ENCODE data around the gene PCDHB12. TPM values are rescaled to one million over a fixed set of nuclear protein-coding genes. Genes with fewer than 3 reads are reported as not detected.

PCDHB12 gene
- total RNA-seq, 4 donors from 2014 or later: 1.9 to 4.4 (median 2.5) TPM

DNA sequence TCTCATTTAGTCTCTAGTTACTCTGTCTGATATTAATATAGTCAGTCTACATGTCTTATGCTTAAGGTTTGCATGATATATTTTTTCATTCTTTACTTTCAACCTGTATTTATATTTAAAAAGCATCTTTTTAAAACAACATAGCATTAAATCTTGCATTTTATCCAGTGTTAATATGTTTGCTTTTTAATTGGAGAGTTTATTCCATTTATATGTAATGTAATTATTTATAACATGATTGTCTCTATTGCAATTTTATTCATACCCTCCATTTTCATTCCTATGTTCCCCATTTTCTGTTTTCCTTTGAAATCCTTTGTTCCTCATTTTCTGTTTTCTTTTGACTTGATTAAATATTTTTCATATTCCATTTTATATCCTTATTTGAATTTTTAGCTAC, 49.9 kb downstream of the PCDHB12 start:
- no peak for ATAC-seq (ENCODE audit: low FRiP score)
- TF ChIP-seq, protein P1, sequence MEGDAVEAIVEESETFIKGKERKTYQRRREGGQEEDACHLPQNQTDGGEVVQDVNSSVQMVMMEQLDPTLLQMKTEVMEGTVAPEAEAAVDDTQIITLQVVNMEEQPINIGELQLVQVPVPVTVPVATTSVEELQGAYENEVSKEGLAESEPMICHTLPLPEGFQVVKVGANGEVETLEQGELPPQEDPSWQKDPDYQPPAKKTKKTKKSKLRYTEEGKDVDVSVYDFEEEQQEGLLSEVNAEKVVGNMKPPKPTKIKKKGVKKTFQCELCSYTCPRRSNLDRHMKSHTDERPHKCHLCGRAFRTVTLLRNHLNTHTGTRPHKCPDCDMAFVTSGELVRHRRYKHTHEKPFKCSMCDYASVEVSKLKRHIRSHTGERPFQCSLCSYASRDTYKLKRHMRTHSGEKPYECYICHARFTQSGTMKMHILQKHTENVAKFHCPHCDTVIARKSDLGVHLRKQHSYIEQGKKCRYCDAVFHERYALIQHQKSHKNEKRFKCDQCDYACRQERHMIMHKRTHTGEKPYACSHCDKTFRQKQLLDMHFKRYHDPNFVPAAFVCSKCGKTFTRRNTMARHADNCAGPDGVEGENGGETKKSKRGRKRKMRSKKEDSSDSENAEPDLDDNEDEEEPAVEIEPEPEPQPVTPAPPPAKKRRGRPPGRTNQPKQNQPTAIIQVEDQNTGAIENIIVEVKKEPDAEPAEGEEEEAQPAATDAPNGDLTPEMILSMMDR (IDR thresholded peaks at IDR 0.05): no peak
- no peak for DNase-seq (ENCODE audit: low spot score)

DNA sequence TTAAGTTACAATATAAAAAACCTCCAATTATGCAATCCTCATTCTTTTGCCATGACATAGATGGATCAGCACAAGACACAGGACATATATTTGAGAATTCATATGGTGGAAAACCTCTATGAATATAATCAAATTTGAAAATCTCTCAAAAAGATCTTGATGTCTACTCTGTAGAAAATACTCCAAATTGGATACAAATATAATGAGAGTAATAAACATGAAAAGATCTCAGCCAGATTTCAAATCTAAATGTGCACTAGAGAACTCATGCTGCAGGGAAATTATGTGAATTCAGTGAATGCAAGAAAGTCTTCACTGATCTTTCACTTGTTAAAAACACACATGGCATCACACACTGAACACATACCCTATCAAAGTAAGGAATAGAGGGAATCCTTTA, 50.4 kb downstream of the PCDHB12 start:
- no peak for ATAC-seq (ENCODE audit: low FRiP score)
- TF ChIP-seq, protein P1 (IDR thresholded peaks at IDR 0.05): no peak

DNA sequence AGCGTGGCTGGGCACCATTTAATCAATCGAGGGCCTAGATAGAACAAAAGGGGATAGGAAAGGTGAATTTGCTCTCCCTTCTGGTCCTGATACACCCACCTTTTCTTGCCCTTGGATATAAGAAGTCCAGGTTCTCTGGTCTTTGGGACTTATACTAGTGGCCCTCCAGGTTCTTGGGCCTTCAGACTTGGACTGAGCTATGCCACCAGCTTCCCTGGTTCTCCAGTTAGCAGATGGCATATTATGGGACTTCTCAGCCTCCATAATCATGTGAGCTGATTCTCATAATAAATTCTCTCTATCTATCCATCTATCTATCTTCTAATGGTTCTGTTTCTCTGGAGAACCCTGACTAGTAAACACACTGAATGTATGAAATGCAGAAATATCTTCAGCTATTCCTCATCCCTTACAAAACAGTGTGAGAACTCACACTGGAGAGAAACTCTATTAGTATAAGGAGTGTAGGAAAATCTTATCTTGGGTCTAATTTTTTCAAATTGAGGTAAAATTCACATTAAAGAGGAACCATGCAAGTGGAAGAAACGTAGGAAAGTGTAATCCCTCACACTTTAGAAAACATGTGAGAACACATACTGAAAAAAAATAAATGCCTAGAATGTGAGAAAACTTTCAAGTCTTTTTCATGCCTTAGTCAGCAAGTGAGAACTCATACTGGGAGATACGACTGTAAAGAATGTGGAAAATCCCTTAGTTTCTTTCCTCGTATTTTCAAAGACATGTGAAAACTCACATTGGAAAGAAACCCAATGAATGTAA, 52.1 kb downstream of the PCDHB12 start:
- no peak for DNase-seq (ENCODE audit: low spot score)
- TF ChIP-seq, protein P1 (IDR thresholded peaks at IDR 0.05): no peak
- ATAC-seq (ENCODE audit: low FRiP score): no peak

More for the DNA sequence above, 50.4 kb downstream of the PCDHB12 start:
- DNase-seq (ENCODE audit: low spot score): no peak

DNA sequence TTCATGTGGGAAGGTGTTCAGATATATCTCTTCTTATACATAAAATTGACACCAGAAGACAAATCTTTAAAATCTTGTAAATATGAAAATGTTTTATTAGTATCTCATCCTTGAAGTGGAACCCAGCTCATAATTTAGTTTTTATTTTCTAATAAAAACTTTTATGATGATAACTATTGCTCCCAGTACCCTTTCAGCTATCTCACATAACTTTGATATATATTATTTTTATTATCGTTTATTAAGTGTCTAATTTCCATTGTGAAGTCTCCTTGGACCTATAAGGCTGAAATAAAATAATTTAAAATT, 52.7 kb downstream of the PCDHB12 start:
- ATAC-seq (ENCODE audit: low FRiP score) (no peak), DNase-seq (ENCODE audit: low spot score) (no peak)
- TF ChIP-seq, protein P1 (IDR thresholded peaks at IDR 0.05): no peak

Other genes with a start within 250 kb of the PCDHB12 start
- 10 to 100 TPM in 1 of 4 donors, 1 to 10 TPM in 3; 3.1 to 10.0 (median 3.8) TPM for gene PCDHAC2, start 242.2 kb upstream of the PCDHB12 start, total RNA-seq
- under 1 TPM in 2 of 4 donors, not detected in 2; under 0.01 to 0.09 TPM for gene PCDHB1, start 157.3 kb upstream of the PCDHB12 start, total RNA-seq
- 1 to 10 TPM; 2.2 to 4.9 (median 2.8) TPM for gene PCDHB2, start 114.1 kb upstream of the PCDHB12 start, total RNA-seq
- gene PCDHB3, start 108.2 kb upstream of the PCDHB12 start, total RNA-seq: 1 to 10 TPM; 1.4 to 4.4 (median 1.9) TPM
- gene PCDHB4, start 86.9 kb upstream of the PCDHB12 start, total RNA-seq: 1 to 10 TPM; 1.2 to 6.9 (median 3.2) TPM
- 1 to 10 TPM; 1.1 to 6.5 (median 2.7) TPM for gene PCDHB5, start 73.5 kb upstream of the PCDHB12 start, total RNA-seq
- gene PCDHB6, start 58.7 kb upstream of the PCDHB12 start, total RNA-seq: 1 to 10 TPM in 1 of 4 donors, under 1 TPM in 3; 0.38 to 1.4 (median 0.47) TPM
- 1 to 10 TPM in 3 of 4 donors, under 1 TPM in 1; 0.94 to 3.3 (median 1.5) TPM for gene PCDHB7, start 36.1 kb upstream of the PCDHB12 start, total RNA-seq
- under 1 TPM; 0.44 to 0.63 (median 0.53) TPM for gene PCDHB8, start 30.9 kb upstream of the PCDHB12 start, total RNA-seq
- 1 to 10 TPM; 2.3 to 6.1 (median 3.6) TPM for gene PCDHB16, start 26.3 kb upstream of the PCDHB12 start, total RNA-seq
- 1 to 10 TPM; 1.3 to 4.7 (median 2.8) TPM for gene PCDHB9, start 21.6 kb upstream of the PCDHB12 start, total RNA-seq
- 1 to 10 TPM in 3 of 4 donors, under 1 TPM in 1; 0.96 to 3.6 (median 1.2) TPM for gene PCDHB10, start 16.4 kb upstream of the PCDHB12 start, total RNA-seq
- 1 to 10 TPM; 1.3 to 2.4 (median 1.7) TPM for gene PCDHB11, start 9.1 kb upstream of the PCDHB12 start, total RNA-seq
- 1 to 10 TPM; 1.8 to 7.7 (median 3.0) TPM for gene PCDHB13, start 5.2 kb downstream of the PCDHB12 start, total RNA-seq
- gene PCDHB14, start 14.6 kb downstream of the PCDHB12 start, total RNA-seq: 1 to 10 TPM; 2.0 to 7.1 (median 3.1) TPM
- gene PCDHB15, start 36.7 kb downstream of the PCDHB12 start, total RNA-seq: 1 to 10 TPM; 2.0 to 6.0 (median 3.3) TPM
- gene SLC25A2, start 95.3 kb downstream of the PCDHB12 start, total RNA-seq: 1 to 10 TPM in 1 of 4 donors, under 1 TPM in 1, not detected in 2; 0.46 to 2.0 TPM
- gene TAF7, start 112.1 kb downstream of the PCDHB12 start, total RNA-seq: 10 to 100 TPM; 43.7 to 57.8 (median 52.5) TPM
- 1 to 10 TPM in 1 of 4 donors, under 1 TPM in 3; 0.12 to 2.2 (median 0.59) TPM for gene PCDHGA1, start 121.8 kb downstream of the PCDHB12 start, total RNA-seq
- 1 to 10 TPM; 2.0 to 6.6 (median 4.0) TPM for gene PCDHGA2, start 130.0 kb downstream of the PCDHB12 start, total RNA-seq
- gene PCDHGA3, start 135.1 kb downstream of the PCDHB12 start, total RNA-seq: 1 to 10 TPM; 2.3 to 6.3 (median 2.8) TPM
- 1 to 10 TPM; 1.4 to 6.0 (median 2.2) TPM for gene PCDHGB1, start 141.4 kb downstream of the PCDHB12 start, total RNA-seq
- 1 to 10 TPM; 2.6 to 9.0 (median 3.9) TPM for gene PCDHGA4, start 146.3 kb downstream of the PCDHB12 start, total RNA-seq
- 10 to 100 TPM in 1 of 4 donors, 1 to 10 TPM in 3; 2.5 to 15.3 (median 4.4) TPM for gene PCDHGB2, start 151.3 kb downstream of the PCDHB12 start, total RNA-seq
- gene PCDHGA5, start 155.4 kb downstream of the PCDHB12 start, total RNA-seq: 10 to 100 TPM in 1 of 4 donors, 1 to 10 TPM in 3; 2.0 to 14.5 (median 3.3) TPM
- gene PCDHGB3, start 161.5 kb downstream of the PCDHB12 start, total RNA-seq: 10 to 100 TPM in 1 of 4 donors, 1 to 10 TPM in 3; 2.5 to 13.2 (median 3.9) TPM
- gene PCDHGA6, start 165.2 kb downstream of the PCDHB12 start, total RNA-seq: 1 to 10 TPM; 3.0 to 6.9 (median 4.6) TPM
- 1 to 10 TPM; 1.1 to 9.0 (median 3.6) TPM for gene PCDHGA7, start 174.0 kb downstream of the PCDHB12 start, total RNA-seq
- gene PCDHGB4, start 179.0 kb downstream of the PCDHB12 start, total RNA-seq: 10 to 100 TPM in 1 of 4 donors, 1 to 10 TPM in 3; 2.4 to 14.5 (median 6.1) TPM
- gene PCDHGA8, start 183.9 kb downstream of the PCDHB12 start, total RNA-seq: 1 to 10 TPM in 3 of 4 donors, under 1 TPM in 1; 0.72 to 7.4 (median 2.2) TPM
- 10 to 100 TPM in 1 of 4 donors, 1 to 10 TPM in 3; 6.5 to 18.8 (median 8.9) TPM for gene PCDHGB5, start 189.2 kb downstream of the PCDHB12 start, total RNA-seq
- 10 to 100 TPM in 1 of 4 donors, 1 to 10 TPM in 3; 5.0 to 14.8 (median 7.3) TPM for gene PCDHGA9, start 194.1 kb downstream of the PCDHB12 start, total RNA-seq
- gene PCDHGB6, start 199.3 kb downstream of the PCDHB12 start, total RNA-seq: 10 to 100 TPM in 1 of 4 donors, 1 to 10 TPM in 3; 4.2 to 12.6 (median 6.5) TPM
- gene PCDHGA10, start 204.3 kb downstream of the PCDHB12 start, total RNA-seq: 10 to 100 TPM in 1 of 4 donors, 1 to 10 TPM in 3; 5.5 to 14.0 (median 6.8) TPM
- gene PCDHGB7, start 209.0 kb downstream of the PCDHB12 start, total RNA-seq: 10 to 100 TPM in 2 of 4 donors, 1 to 10 TPM in 2; 7.8 to 25.2 (median 10.2) TPM
- 10 to 100 TPM in 1 of 4 donors, 1 to 10 TPM in 3; 3.1 to 12.1 (median 5.3) TPM for gene PCDHGA11, start 212.3 kb downstream of the PCDHB12 start, total RNA-seq
- 10 to 100 TPM in 3 of 4 donors, 1 to 10 TPM in 1; 7.5 to 18.4 (median 14.2) TPM for gene PCDHGA12, start 221.8 kb downstream of the PCDHB12 start, total RNA-seq

Data from omental fat pad (tissue), 4 donors.